Spleen (tissue), 11 donors: ENCODE results near the gene PTPN3. TPM values are rescaled to one million over a fixed set of nuclear protein-coding genes. Genes with fewer than 3 reads are reported as not detected.

Experiments
- DNase-seq: peaks from one replicate; pipeline ENCODE4 v3.0.0-alpha.2; 2020
- H3K27ac ChIP-seq, 8 donors: fragments of 200-600 bp; sonication (generic) in 7 of 8; 1 replicate in 4 of 8; 2 replicates in 4 of 8; pipeline versions ENCODE4 v1.5.0 to v1.8.0; 2016 to 2021; ENCODE audit warnings: inconsistent platforms in 4 of 8, mild to moderate bottlenecking in 4 of 8, moderate library complexity in 1 of 8
- H3K27me3 ChIP-seq, 7 donors: fragments of 200-600 bp; sonication (generic) in 6 of 7; replicated peaks in 1 of 7; 1 replicate in 4 of 7; 2 replicates in 3 of 7; pipeline versions ENCODE4 v1.5.0 to v1.8.0; 2016 to 2021; ENCODE audit warnings: inconsistent platforms in 3 of 7, mild to moderate bottlenecking in 1 of 7
- H3K36me3 ChIP-seq, 6 donors: fragments of 200-600 bp; sonication (generic) in 5 of 6; 1 replicate in 4 of 6; 2 replicates in 2 of 6; pipeline versions ENCODE4 v1.5.0 to v1.8.0; 2016 to 2021; ENCODE audit warnings: inconsistent platforms in 2 of 6
- H3K4me1 ChIP-seq, 6 donors: fragments of 200-600 bp; sonication (generic) in 5 of 6; 1 replicate in 3 of 6; 2 replicates in 3 of 6; pipeline versions ENCODE4 v1.5.0 to v1.8.0; 2016 to 2021; ENCODE audit warnings: inconsistent platforms in 3 of 6
- H3K4me3 ChIP-seq, 8 donors: fragments of 200-600 bp; sonication (generic) in 7 of 8; 1 replicate in 4 of 8; 2 replicates in 4 of 8; pipeline versions ENCODE4 v1.5.0 to v1.8.0; 2016 to 2021; ENCODE audit warnings: inconsistent platforms in 4 of 8, mild to moderate bottlenecking in 4 of 8, moderate library complexity in 2 of 8
- H3K9me3 ChIP-seq, 8 donors: fragments of 200-600 bp; sonication (generic) in 7 of 8; 1 replicate in 4 of 8; 2 replicates in 4 of 8; pipeline versions ENCODE4 v1.5.0 to v1.8.0; 2016 to 2021; ENCODE audit warnings: inconsistent platforms in 4 of 8
- CTCF ChIP-seq, 11 experiments: fragments of 200-600 bp in 7 of 11; fragments of 450-650 bp in 4 of 11; sonication (generic) in 4 of 11; IDR thresholded peaks in 8 of 11; conservative IDR thresholded peaks in 3 of 11; 1 replicate in 7 of 11; 2 replicates in 4 of 11; pipeline versions ENCODE4 v1.4.0 to v1.8.0; 2016 to 2021; ENCODE audit warnings: antibody characterized with exemption in 11 of 11, inconsistent platforms in 4 of 11, mild to moderate bottlenecking in 1 of 11
- POLR2A ChIP-seq, 3 donors: fragments of 450-650 bp; IDR thresholded peaks; one replicate each; pipeline ENCODE4 v1.5.1; 2017; ENCODE audit warnings: antibody characterized with exemption in 3 of 3, mild to moderate bottlenecking in 1 of 3
- POLR2AphosphoS5 ChIP-seq, 3 donors: sonication (generic); formaldehyde crosslinking; IDR thresholded peaks; one replicate each; pipeline ENCODE4 v1.5.1; 2017; ENCODE audit warnings: antibody characterized with exemption in 3 of 3
- WGBS, 5 donors: extraction: QIAGEN DNeasy Blood & Tissue Kit in 3 of 5; methylation state at CpG; one replicate each; pipeline versions ENCODE4 v1.1.5 to v1.1.7; 2013 to 2018; 5-methylcytosine and 5-hydroxymethylcytosine counted together
- intact Hi-C: fragments of 100-400 bp; cut with DNase I; formaldehyde crosslinking; loops from one replicate; pipeline ENCODE4 v1.15.0; 2023; ENCODE audit warnings: low total_unique reads
- polyA plus RNA-seq, 3 donors: library from polyadenylated mRNA; stranded (reverse); fragments of 200-250 nt; gene quantifications; one replicate each; pipeline ENCODE4 v1.2.1, GENCODE V29; 2013
- total RNA-seq, 7 donors: library from RNA; depleted of rRNA in 3 of 7; stranded (reverse); fragments of >200 nt in 3 of 7; fragmentation: NEBNext Ultra II Directional in 4 of 7; extraction: Animal tissue kit (Norgen Biotek cat#: 25700) in 4 of 7; gene quantifications; one replicate each; pipeline versions ENCODE4 v1.1.0 to v1.2.1, GENCODE V29; 2016 to 2021
- donor health status: healthy with polysubstance abuse.
- donor health status: DM: no; HTN: no; CAD: no; lungs with moderate emphysema.
- donor health status: DM: no; HTN: no; CAD: no.
- donor health status: Bipolar disorder and iron deficiency.
- donor health status: healthy.
- donor health status: DM: no; HTN: no; CAD: no.
- donor health status: DM: yes; HTN: yes; CAD: no.

PTPN3 gene
- total and polyA plus RNA-seq, 10 donors: 0.20 to 1.7 (median 0.48) TPM

- Histone ChIP-seq H3K9me3 (no peaks in the 10 kb centered on the region), H3K4me3 (no peak overlapping the region), H3K4me1 (no peaks in the 10 kb centered on the region), H3K27ac (no peak overlapping the region), H3K27me3 (no peaks in the 10 kb centered on the region), H3K36me3 (no peaks in the 10 kb centered on the region)
- 77 to 83% (median 81%) methylated on average over 6 of the region's 6 CpGs for WGBS, 5 donors
- intact Hi-C loops: no loop called here
- DNase-seq: no peak
- TF ChIP-seq CTCF (IDR thresholded peaks at IDR 0.05 in 8 of 11, conservative IDR thresholded peaks at IDR 0.05 in 3 of 11) (no peak), POLR2AphosphoS5 (IDR thresholded peaks at IDR 0.05) (no peak), POLR2A (IDR thresholded peaks at IDR 0.05) (no peak)
Observed at GRCh38 chr9:109428854-109429253, 69.3 kb downstream of the PTPN3 start.

- DNase-seq: no peak
- no peaks in the 10 kb centered on the region for H3K27me3 ChIP-seq
- H3K4me3 ChIP-seq: no peak overlapping the region
- H3K9me3 ChIP-seq: no peaks in the 10 kb centered on the region
- H3K27ac ChIP-seq: no peak overlapping the region
- no peaks in the 10 kb centered on the region for H3K36me3 ChIP-seq
- TF ChIP-seq POLR2A (IDR thresholded peaks at IDR 0.05): no peak
- no peak for TF ChIP-seq CTCF (IDR thresholded peaks at IDR 0.05 in 8 of 11, conservative IDR thresholded peaks at IDR 0.05 in 3 of 11)
- TF ChIP-seq POLR2AphosphoS5 (IDR thresholded peaks at IDR 0.05): no peak
- H3K4me1 ChIP-seq: no peaks in the 10 kb centered on the region
- WGBS, 5 donors: 73 to 84% (median 79%) methylated on average over 4 of the region's 4 CpGs
- intact Hi-C loops: no loop called here
Observed at GRCh38 chr9:109427886-109428285, 70.2 kb downstream of the PTPN3 start.

GRCh38 chr9:109426626-109427402 lies 71.3 kb downstream of the PTPN3 start:
- Histone ChIP-seq H3K4me3 (no peak overlapping the region), H3K27me3 (no peaks in the 10 kb centered on the region), H3K36me3 (no peaks in the 10 kb centered on the region), H3K27ac (no peak overlapping the region), H3K9me3 (no peaks in the 10 kb centered on the region), H3K4me1 (no peaks in the 10 kb centered on the region)
- intact Hi-C loops: no loop called here
- TF ChIP-seq CTCF (IDR thresholded peaks at IDR 0.05 in 8 of 11, conservative IDR thresholded peaks at IDR 0.05 in 3 of 11) (no peak), POLR2AphosphoS5 (IDR thresholded peaks at IDR 0.05) (no peak), POLR2A (IDR thresholded peaks at IDR 0.05) (no peak)
- WGBS, 5 donors: 84 to 87% (median 86%) methylated on average over 9 of the region's 9 CpGs
- no peak for DNase-seq

GRCh38 chr9:109424618-109425017 lies 73.5 kb downstream of the PTPN3 start:
- Histone ChIP-seq H3K4me3 (no peak overlapping the region), H3K36me3 (no peaks in the 10 kb centered on the region), H3K4me1 (no peaks in the 10 kb centered on the region), H3K27ac (no peak overlapping the region), H3K27me3 (peaks cover 0 to 5% (median 0%) of the 10 kb centered on the region in 7 donors), H3K9me3 (no peaks in the 10 kb centered on the region)
- TF ChIP-seq POLR2A (IDR thresholded peaks at IDR 0.05): no peak
- no peak for DNase-seq
- intact Hi-C loops: no loop called here
